Heart right ventricle (tissue), 16 donors: ENCODE data around the gene INPP5A. TPM values are rescaled to one million over a fixed set of nuclear protein-coding genes. Genes with fewer than 3 reads are reported as not detected.

Experiments used
- ATAC-seq, 8 donors: fragments of 200-7000 bp; cut with Tn5 transposase; one replicate each; pipeline ENCODE4 v1.9.1; 2020; ENCODE audit warnings: mild to moderate bottlenecking in 8 of 8, moderate library complexity in 8 of 8, moderate number of reproducible peaks in 1 of 8
- DNase-seq, 2 donors: peaks; one replicate each; pipeline ENCODE4 v3.0.0-alpha.2; 2020
- H3K27ac ChIP-seq, 10 donors: fragments of 200-600 bp; sonication (generic) in 2 of 10; one replicate each; pipeline versions ENCODE4 v1.5.0 to v1.8.0; 2020 to 2022; ENCODE audit warnings: mild to moderate bottlenecking in 3 of 10
- H3K27me3 ChIP-seq, 7 donors: fragments of 200-600 bp; one replicate each; pipeline ENCODE4 v1.8.0; 2021 to 2022; ENCODE audit warnings: mild to moderate bottlenecking in 2 of 7
- H3K36me3 ChIP-seq, 9 donors: fragments of 200-600 bp; sonication (generic) in 1 of 9; one replicate each; pipeline versions ENCODE4 v1.5.0 to v1.8.0; 2020 to 2022; ENCODE audit warnings: mild to moderate bottlenecking in 2 of 9
- H3K4me1 ChIP-seq, 9 donors: fragments of 200-600 bp; sonication (generic) in 1 of 9; one replicate each; pipeline versions ENCODE4 v1.5.0 to v1.8.0; 2020 to 2022; ENCODE audit warnings: mild to moderate bottlenecking in 4 of 9
- H3K4me3 ChIP-seq, 10 donors: fragments of 200-600 bp; sonication (generic) in 2 of 10; one replicate each; pipeline versions ENCODE4 v1.5.0 to v1.8.0; 2020 to 2022; ENCODE audit warnings: mild to moderate bottlenecking in 7 of 10, moderate library complexity in 2 of 10
- H3K9me3 ChIP-seq, 11 donors: fragments of 200-600 bp in 10 of 11; sonication (generic) in 2 of 11; one replicate each; pipeline versions ENCODE4 v1.5.0 to v1.8.0; 2013 to 2022; ENCODE audit warnings: mild to moderate bottlenecking in 2 of 11, control low read depth in 1 of 11, moderate library complexity in 1 of 11
- WGBS, 2 donors: extraction: QIAGEN DNeasy Blood & Tissue Kit; methylation state at CpG; one replicate each; pipeline ENCODE4 v1.1.7; 2013; ENCODE audit warnings: inconsistent platforms in 1 of 2; 5-methylcytosine and 5-hydroxymethylcytosine counted together
- intact Hi-C, 10 donors: fragments of 100-400 bp; cut with DNase I; formaldehyde crosslinking; loops; one replicate each; pipeline versions ENCODE4 v1.11.1 to v1.14.2; 2022
- polyA plus RNA-seq, 2 donors: library from polyadenylated mRNA; stranded (reverse); fragments of 200-250 nt; gene quantifications; one replicate each; pipeline ENCODE4 v1.2.3, GENCODE V29; 2013
- total RNA-seq, 10 donors: library from RNA; stranded (reverse); fragmentation: NEBNext Ultra II Directional in 3 of 10; extraction: Animal tissue kit (Norgen Biotek cat#: 25700) in 3 of 10; gene quantifications; one replicate each; pipeline versions ENCODE4 v1.2.1 to v1.2.4, GENCODE V29; 2021 to 2023
- TF ChIP-seq, protein P1 (sequence below), 9 donors: fragments of 200-600 bp; sonication (generic) in 2 of 9; IDR thresholded peaks; one replicate each; pipeline versions ENCODE4 v1.5.0 to v1.8.0; 2021 to 2022; ENCODE audit warnings: antibody characterized with exemption in 9 of 9, mild to moderate bottlenecking in 5 of 9, moderate library complexity in 1 of 9
- donor health status: Arrhythmogenic right ventricular cardiomyopathy.
- donor health status: ischemic (EF 13 %, LVEDD 7.1; RV severe dilation, severe dysfunction).
- donor health status: healthy with polysubstance abuse.
- donor health status: DM: no; HTN: yes; CAD: no.
- donor health status: DM: no; HTN: no; CAD: no.
- donor health status: ischemic (EF 25% LVEDD 6.9; RV normal size, moderate dysfunction).
- donor health status: ischemic (EF 25% LVEDD 5.7; RV mildly dilated, moderate dysfunction).
- donor health status: healthy.
- donor health status: DM: yes; HTN: yes; CAD: no.
- donor health status: Ischemic cardiomyopathy.
- donor health status: ischemic (EF 35%, LVEDD 5.7; RV mildly dilated, moderate dysfunction).
- donor health status: nonischemic (EF 11% LVEDD 7.7; RV severe dilation, severe dysfunction).
- donor health status: DM: yes; HTN: yes; CAD: no.
- donor health status: PGD.
- donor health status: ischemic (EF 29% LVEDD 5.4; RV normal size, mild dysfunction).
- donor health status: nonischemic (EF 23%, LVEDD 6.1; RV moderate dilation, normal function).

INPP5A gene
- total and polyA plus RNA-seq, 12 donors, result 30.4 to 122 (median 106) TPM

- TF ChIP-seq, protein P1, sequence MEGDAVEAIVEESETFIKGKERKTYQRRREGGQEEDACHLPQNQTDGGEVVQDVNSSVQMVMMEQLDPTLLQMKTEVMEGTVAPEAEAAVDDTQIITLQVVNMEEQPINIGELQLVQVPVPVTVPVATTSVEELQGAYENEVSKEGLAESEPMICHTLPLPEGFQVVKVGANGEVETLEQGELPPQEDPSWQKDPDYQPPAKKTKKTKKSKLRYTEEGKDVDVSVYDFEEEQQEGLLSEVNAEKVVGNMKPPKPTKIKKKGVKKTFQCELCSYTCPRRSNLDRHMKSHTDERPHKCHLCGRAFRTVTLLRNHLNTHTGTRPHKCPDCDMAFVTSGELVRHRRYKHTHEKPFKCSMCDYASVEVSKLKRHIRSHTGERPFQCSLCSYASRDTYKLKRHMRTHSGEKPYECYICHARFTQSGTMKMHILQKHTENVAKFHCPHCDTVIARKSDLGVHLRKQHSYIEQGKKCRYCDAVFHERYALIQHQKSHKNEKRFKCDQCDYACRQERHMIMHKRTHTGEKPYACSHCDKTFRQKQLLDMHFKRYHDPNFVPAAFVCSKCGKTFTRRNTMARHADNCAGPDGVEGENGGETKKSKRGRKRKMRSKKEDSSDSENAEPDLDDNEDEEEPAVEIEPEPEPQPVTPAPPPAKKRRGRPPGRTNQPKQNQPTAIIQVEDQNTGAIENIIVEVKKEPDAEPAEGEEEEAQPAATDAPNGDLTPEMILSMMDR (IDR thresholded peaks at IDR 0.05), result no peak
Observed at GRCh38 chr10:132832186-132832969, 294.8 kb downstream of the INPP5A start.

More at GRCh38 chr10:132832186-132832969, 294.8 kb downstream of the INPP5A start:
- Histone ChIP-seq H3K4me3 (no peak overlapping the region), H3K36me3 (no peaks in the 10 kb centered on the region), H3K27me3 (peaks cover 0 to 67% (median 44%) of the 10 kb centered on the region in 7 donors), H3K4me1 (peaks cover 0 to 8% (median 0%) of the 10 kb centered on the region in 9 donors), H3K9me3 (no peaks in the 10 kb centered on the region), H3K27ac (no peak overlapping the region)
- intact Hi-C loops, result loop anchor here in 3 of 10 donors (10.0 kb wide), 1 partner anchor 292 kb away; no protein-coding TSS in a partner anchor
- WGBS, 2 donors, result 46 to 51% methylated on average over 30 of the region's 30 CpGs
- no peak for DNase-seq
- no peak for ATAC-seq

Other genes starting within 250 kb of the INPP5A start
- gene STK32C, start 229.8 kb upstream of the INPP5A start, total RNA-seq, result 1 to 10 TPM; 2.7 to 7.7 (median 5.7) TPM
- gene STK32C, start 229.8 kb upstream of the INPP5A start, polyA plus RNA-seq, result 1 to 10 TPM; 4.7 to 8.9 TPM
- gene LRRC27, start 205.6 kb upstream of the INPP5A start, total RNA-seq, result 1 to 10 TPM; 3.0 to 8.1 (median 4.7) TPM
- 1 to 10 TPM; 3.5 to 6.0 TPM for gene LRRC27, start 205.6 kb upstream of the INPP5A start, polyA plus RNA-seq
- gene PWWP2B, start 140.6 kb upstream of the INPP5A start, total RNA-seq, result 10 to 100 TPM; 11.1 to 21.3 (median 15.1) TPM
- gene PWWP2B, start 140.6 kb upstream of the INPP5A start, polyA plus RNA-seq, result 10 to 100 TPM; 11.9 to 15.3 TPM
- gene NKX6-2, start 248.4 kb downstream of the INPP5A start, total RNA-seq, result not detected
- gene NKX6-2, start 248.4 kb downstream of the INPP5A start, polyA plus RNA-seq, result under 1 TPM; 0.17 to 0.51 TPM